ENCODE measurements around the gene CASP4. TPM values are rescaled to one million over a fixed set of nuclear protein-coding genes. Genes with fewer than 3 reads are reported as not detected.

Gene CASP4
- total RNA-seq, 1 donor from 2014 or later, result not detected

GRCh38 chr11:104928811-104929210 lies 39.6 kb downstream of the CASP4 start:
- Mint-ChIP-seq H3K36me3 (ENCODE audit: low read depth) (no peaks in the 10 kb centered on the region), H3K9me3 (peaks cover 26% of the 10 kb centered on the region), H3K27me3 (ENCODE audit: low read depth) (peaks cover 2% of the 10 kb centered on the region), H3K4me1 (no peaks in the 10 kb centered on the region), H3K4me3 (no peak overlapping the region), H3K27ac (ENCODE audit: unreplicated experiment) (no peak overlapping the region)
- no peak for DNase-seq (ENCODE audit: low read depth, low spot score)
- TF ChIP-seq CTCF (conservative IDR thresholded peaks at IDR 0.05), result no peak

DNA sequence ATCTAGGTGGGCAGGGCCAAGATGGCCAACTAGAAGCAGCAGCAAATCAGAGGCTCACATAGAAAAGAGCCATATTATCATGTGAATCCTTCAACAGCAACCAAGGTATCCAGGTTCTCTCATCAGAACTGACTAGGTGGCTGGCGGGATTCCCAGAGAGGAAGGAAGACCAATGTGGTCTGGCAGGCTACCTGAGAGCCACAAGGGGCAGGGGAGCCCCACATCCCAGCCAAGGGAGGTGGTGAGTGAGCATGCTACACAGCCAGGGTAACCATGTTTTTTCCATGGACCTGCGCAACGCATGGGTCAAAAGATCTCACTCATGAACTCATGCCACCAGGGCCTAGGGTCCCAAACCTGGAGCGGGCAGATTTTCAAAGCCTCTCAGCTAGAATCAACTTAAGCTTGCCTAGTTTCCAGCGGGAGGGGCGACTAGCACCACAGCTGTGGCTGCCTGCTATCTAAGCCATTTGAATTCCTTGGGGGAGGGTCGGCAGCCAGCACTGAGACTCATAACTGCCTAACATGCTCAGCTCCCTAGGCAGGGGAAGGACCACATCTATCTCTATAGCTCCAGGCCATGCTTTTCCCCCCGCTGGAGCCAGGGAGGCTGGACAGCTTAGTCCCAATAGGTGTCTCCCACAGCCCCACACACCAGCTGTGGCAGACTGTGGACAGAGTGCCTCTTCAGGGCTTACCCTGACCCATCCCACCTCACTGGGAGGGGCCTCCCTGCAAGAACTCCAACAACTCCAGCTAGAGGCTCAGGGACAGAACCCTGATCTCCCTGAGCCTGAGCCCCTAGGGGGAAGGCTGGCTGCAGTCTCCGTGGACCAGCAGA lies 41.4 kb downstream of the CASP4 start:
- no peaks in the 10 kb centered on the region for H3K4me1 Mint-ChIP-seq
- DNase-seq (ENCODE audit: low read depth, low spot score), result no peak
- peaks cover 18% of the 10 kb centered on the region for H3K9me3 Mint-ChIP-seq
- H3K36me3 Mint-ChIP-seq (ENCODE audit: low read depth), result no peaks in the 10 kb centered on the region
- no peak overlapping the region for H3K4me3 Mint-ChIP-seq
- TF ChIP-seq CTCF (conservative IDR thresholded peaks at IDR 0.05), result no peak
- peaks cover 5% of the 10 kb centered on the region for H3K27me3 Mint-ChIP-seq (ENCODE audit: low read depth)
- no peak overlapping the region for H3K27ac Mint-ChIP-seq (ENCODE audit: unreplicated experiment)

GRCh38 chr11:104925850-104926249 lies 42.5 kb downstream of the CASP4 start:
- no peak overlapping the region for H3K27ac Mint-ChIP-seq (ENCODE audit: unreplicated experiment)
- peaks cover 9% of the 10 kb centered on the region for H3K27me3 Mint-ChIP-seq (ENCODE audit: low read depth)
- H3K9me3 Mint-ChIP-seq, result peaks cover 17% of the 10 kb centered on the region
- no peak for TF ChIP-seq CTCF (conservative IDR thresholded peaks at IDR 0.05)
- no peaks in the 10 kb centered on the region for H3K4me1 Mint-ChIP-seq
- no peak for DNase-seq (ENCODE audit: low read depth, low spot score)
- H3K4me3 Mint-ChIP-seq, result no peak overlapping the region
- H3K36me3 Mint-ChIP-seq (ENCODE audit: low read depth), result no peaks in the 10 kb centered on the region

DNA sequence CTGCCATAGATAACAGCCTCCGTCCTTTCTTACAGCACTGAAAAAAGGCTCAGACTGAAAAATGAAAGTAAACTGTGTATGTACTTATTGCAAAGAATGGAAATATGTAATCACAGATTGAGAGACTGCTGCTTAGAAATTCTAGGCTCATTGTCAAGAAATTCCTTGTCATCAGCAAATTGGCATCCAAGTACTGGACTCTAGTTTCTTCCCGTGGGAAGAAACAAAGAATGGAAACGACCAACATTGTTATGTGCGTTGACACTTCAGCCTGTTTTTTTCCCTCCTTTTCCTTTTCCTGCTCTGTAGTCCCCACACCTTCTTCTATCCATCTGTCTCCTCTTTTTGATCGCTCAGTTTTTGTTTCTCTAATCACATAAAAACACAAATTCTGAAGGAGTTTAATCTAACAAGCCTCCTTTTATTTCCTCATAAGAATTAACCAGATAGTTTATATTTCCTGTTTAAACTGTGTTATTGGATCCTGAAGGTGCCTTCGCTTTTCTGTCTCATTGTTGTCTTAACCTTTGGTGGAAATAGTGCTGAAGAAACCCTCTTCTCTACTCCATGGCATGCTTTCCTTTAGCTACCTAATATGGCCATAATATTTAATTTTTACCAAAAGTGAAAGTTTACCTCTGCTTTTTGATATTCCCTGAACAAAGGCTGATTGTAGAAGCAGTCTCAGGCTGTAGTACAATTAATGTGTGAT lies 50.1 kb downstream of the CASP4 start:
- Mint-ChIP-seq H3K4me3 (no peak overlapping the region), H3K4me1 (no peaks in the 10 kb centered on the region), H3K36me3 (ENCODE audit: low read depth) (no peaks in the 10 kb centered on the region), H3K27me3 (ENCODE audit: low read depth) (peaks cover 7% of the 10 kb centered on the region), H3K9me3 (no peaks in the 10 kb centered on the region), H3K27ac (ENCODE audit: unreplicated experiment) (peak overlapping the region; percentile 3)
- no peak for DNase-seq (ENCODE audit: low read depth, low spot score)
- no peak for TF ChIP-seq CTCF (conservative IDR thresholded peaks at IDR 0.05)

GRCh38 chr11:104917271-104918112 lies 50.9 kb downstream of the CASP4 start:
- DNase-seq (ENCODE audit: low read depth, low spot score), result no peak
- H3K27ac Mint-ChIP-seq (ENCODE audit: unreplicated experiment), result no peak overlapping the region
- peaks cover 7% of the 10 kb centered on the region for H3K27me3 Mint-ChIP-seq (ENCODE audit: low read depth)
- no peaks in the 10 kb centered on the region for H3K9me3 Mint-ChIP-seq
- no peak overlapping the region for H3K4me3 Mint-ChIP-seq
- H3K4me1 Mint-ChIP-seq, result no peaks in the 10 kb centered on the region
- no peaks in the 10 kb centered on the region for H3K36me3 Mint-ChIP-seq (ENCODE audit: low read depth)
- TF ChIP-seq CTCF (conservative IDR thresholded peaks at IDR 0.05), result no peak

Data from neural crest cell (in vitro differentiated cells).